ENCODE data around the gene HENMT1. TPM values are rescaled to one million over a fixed set of nuclear protein-coding genes. Genes with fewer than 3 reads are reported as not detected.

HENMT1 gene
- total RNA-seq, 1 experiment from 2014 or later: 6.2 TPM

DNA sequence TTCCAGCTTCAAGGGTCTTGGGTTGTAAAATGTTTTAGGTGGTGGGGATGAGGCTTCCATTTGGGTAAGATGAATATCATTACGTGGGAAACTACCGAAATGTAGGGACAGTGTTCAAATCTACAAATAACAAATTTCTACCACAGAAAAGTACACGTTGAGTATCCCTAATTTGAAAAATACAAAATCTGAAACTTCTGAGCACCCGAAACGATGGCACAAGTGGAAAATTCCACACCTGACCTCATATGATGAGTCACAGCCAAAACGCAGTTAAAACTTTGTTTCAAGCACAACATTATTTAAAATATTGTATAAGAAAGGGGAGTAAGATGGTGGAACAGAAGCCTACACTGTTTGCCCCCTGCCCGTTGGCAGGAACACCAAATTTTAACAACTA is 8.8 kb upstream of the HENMT1 start:
- Histone ChIP-seq H3K27me3 (ENCODE audit: insufficient read depth, low read length) (no peaks in the 10 kb centered on the region), H3K18ac (ENCODE audit: insufficient read length, low read depth, low read length) (no peak overlapping the region), H3K79me2 (ENCODE audit: insufficient read depth, low read length) (no peaks in the 10 kb centered on the region), H2AFZ (ENCODE audit: low read length) (no peak overlapping the region), H3K14ac (ENCODE audit: insufficient read depth, low read length) (no peak overlapping the region), H2BK15ac (ENCODE audit: low read depth, low read length) (no peak overlapping the region), H3K23me2 (ENCODE audit: insufficient read length, low read depth, low read length, poor library complexity, severe bottlenecking) (no peaks in the 10 kb centered on the region), H3K27ac (ENCODE audit: insufficient read length, low read depth, low read length) (no peak overlapping the region), H3K4ac (ENCODE audit: low read depth, low read length) (no peak overlapping the region), H4K5ac (ENCODE audit: insufficient read length, low read depth, low read length) (no peak overlapping the region), H3K9ac (ENCODE audit: extremely low read depth, insufficient read length, low read length) (no peak overlapping the region), H3T11ph (ENCODE audit: low read length) (no peak overlapping the region), H2BK5ac (ENCODE audit: insufficient read length, low read length) (no peak overlapping the region), H2AK5ac (ENCODE audit: insufficient read length, low read length) (no peak overlapping the region), H2BK12ac (ENCODE audit: insufficient read length, low read depth, low read length) (no peak overlapping the region), H3K56ac (ENCODE audit: insufficient read length, low read depth, low read length) (no peak overlapping the region), H4K91ac (ENCODE audit: insufficient read length, low read depth, low read length) (no peak overlapping the region), H2BK120ac (ENCODE audit: low read depth, low read length, poor library complexity, severe bottlenecking) (no peak overlapping the region), H3K4me1 (ENCODE audit: insufficient read depth, low read length) (no peaks in the 10 kb centered on the region), H3K79me1 (ENCODE audit: insufficient read depth, low read depth, low read length, poor library complexity, severe bottlenecking) (no peaks in the 10 kb centered on the region), H4K20me1 (ENCODE audit: control insufficient read depth, insufficient read depth, insufficient read length) (no peaks in the 10 kb centered on the region), H4K8ac (replicated peaks; ENCODE audit: insufficient read length, low read depth, low read length) (no peak overlapping the region), H3K4me2 (ENCODE audit: insufficient read depth, insufficient read length, low read length) (no peak overlapping the region), H3K23ac (ENCODE audit: insufficient read length, low read depth, low read length) (no peak overlapping the region), H2BK20ac (ENCODE audit: low read depth, low read length, poor library complexity, severe bottlenecking) (no peak overlapping the region), H3K9me3 (ENCODE audit: control insufficient read depth, low read depth, low read length) (no peaks in the 10 kb centered on the region)
- Mint-ChIP-seq H3K27ac (no peak overlapping the region), H3K36me3 (ENCODE audit: insufficient read depth in 1 of 3, low read depth in 3 of 3) (peaks cover 2 to 9% (median 3%) of the 10 kb centered on the region in 3 experiments; a peak in 6 of 7 replicates), H3K27me3 (ENCODE audit: low read depth) (no peaks in the 10 kb centered on the region; the same call in 1 of the 2 replicates), H3K4me1 (no peaks in the 10 kb centered on the region), H3K4me3 (no peak overlapping the region), H3K9me3 (peaks cover 4 to 7% of the 10 kb centered on the region in 2 experiments)
- no CpG with 5 or more reads among the region's 7 CpGs for WGBS (ENCODE audit: extremely low coverage, insufficient read length, low lambda C conversion rate)
- no peak for DNase-seq
- TF ChIP-seq, protein P1, sequence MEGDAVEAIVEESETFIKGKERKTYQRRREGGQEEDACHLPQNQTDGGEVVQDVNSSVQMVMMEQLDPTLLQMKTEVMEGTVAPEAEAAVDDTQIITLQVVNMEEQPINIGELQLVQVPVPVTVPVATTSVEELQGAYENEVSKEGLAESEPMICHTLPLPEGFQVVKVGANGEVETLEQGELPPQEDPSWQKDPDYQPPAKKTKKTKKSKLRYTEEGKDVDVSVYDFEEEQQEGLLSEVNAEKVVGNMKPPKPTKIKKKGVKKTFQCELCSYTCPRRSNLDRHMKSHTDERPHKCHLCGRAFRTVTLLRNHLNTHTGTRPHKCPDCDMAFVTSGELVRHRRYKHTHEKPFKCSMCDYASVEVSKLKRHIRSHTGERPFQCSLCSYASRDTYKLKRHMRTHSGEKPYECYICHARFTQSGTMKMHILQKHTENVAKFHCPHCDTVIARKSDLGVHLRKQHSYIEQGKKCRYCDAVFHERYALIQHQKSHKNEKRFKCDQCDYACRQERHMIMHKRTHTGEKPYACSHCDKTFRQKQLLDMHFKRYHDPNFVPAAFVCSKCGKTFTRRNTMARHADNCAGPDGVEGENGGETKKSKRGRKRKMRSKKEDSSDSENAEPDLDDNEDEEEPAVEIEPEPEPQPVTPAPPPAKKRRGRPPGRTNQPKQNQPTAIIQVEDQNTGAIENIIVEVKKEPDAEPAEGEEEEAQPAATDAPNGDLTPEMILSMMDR (conservative IDR thresholded peaks at IDR 0.05): no peak

Data from H9 (cell line).